ENCODE data around the gene LAT.
A peak's percentile ranks its signal among the peaks of the same experiment; 100 is the strongest.

Gene LAT

GRCh38 chr16:28943281-28943680 is 41.6 kb upstream of the LAT start:
- no peak for TF ChIP-seq CTCF (IDR thresholded peaks at IDR 0.05; ENCODE audit: low read depth, low read length)
- DNase-seq (ENCODE audit: extremely low read depth, low read depth) = no peak

- TF ChIP-seq CTCF (IDR thresholded peaks at IDR 0.05; ENCODE audit: low read depth, low read length) = no peak
Observed at GRCh38 chr16:28946681-28947080, 38.2 kb upstream of the LAT start.

GRCh38 chr16:28950648-28951409 is 34.0 kb upstream of the LAT start, which contains the start of gene NFATC2IP:
NFATC2IP (plus strand) TSS chr16:28950937; CDS start chr16:28951012, 75 bp downstream.
- no peak for TF ChIP-seq CTCF (IDR thresholded peaks at IDR 0.05; ENCODE audit: low read depth, low read length)
- DNase-seq (ENCODE audit: extremely low read depth, low read depth) = peak; percentile 100

More at GRCh38 chr16:28946681-28947080, 38.2 kb upstream of the LAT start:
- DNase-seq (ENCODE audit: extremely low read depth, low read depth) = no peak

GRCh38 chr16:28951410-28951943 is 33.4 kb upstream of the LAT start:
- TF ChIP-seq CTCF (IDR thresholded peaks at IDR 0.05; ENCODE audit: low read depth, low read length) = no peak
- no peak for DNase-seq (ENCODE audit: extremely low read depth, low read depth)

- TF ChIP-seq CTCF (IDR thresholded peaks at IDR 0.05; ENCODE audit: low read depth, low read length) = no peak
- no peak for DNase-seq (ENCODE audit: extremely low read depth, low read depth)
Observed at GRCh38 chr16:28958216-28958615, 26.6 kb upstream of the LAT start.

- DNase-seq (ENCODE audit: extremely low read depth, low read depth) = no peak
- no peak for TF ChIP-seq CTCF (IDR thresholded peaks at IDR 0.05; ENCODE audit: low read depth, low read length)
Observed at GRCh38 chr16:28958836-28959235, 26.0 kb upstream of the LAT start.

- TF ChIP-seq CTCF (IDR thresholded peaks at IDR 0.05; ENCODE audit: low read depth, low read length) = no peak
- DNase-seq (ENCODE audit: extremely low read depth, low read depth) = no peak
Observed at GRCh38 chr16:28964072-28964471, 20.8 kb upstream of the LAT start.
